ENCODE data around the gene HEATR5A. TPM values are rescaled to one million over a fixed set of nuclear protein-coding genes. Genes with fewer than 3 reads are reported as not detected.
"Not testable (repeated sequence)": the region's sequence is repeated elsewhere in the genome, so short reads cannot be mapped to it uniquely, and the experiment has no call there.

The HEATR5A gene
- total RNA-seq = 10 to 100 TPM; 22.9 to 32.0 (median 25.8) TPM

GRCh38 chr14:31420319-31421111 lies at the start of gene HEATR5A:
TSS of gene HEATR5A (minus strand) at chr14:31420550. CDS start at chr14:31402975, 17,575 bp downstream.
- no peaks in the 10 kb centered on the region for H3K27me3 ChIP-seq
- peak within 1 kb of the TSS; percentile 45 to 93 (median 88) for H3K27ac ChIP-seq
- H3K4me1 ChIP-seq = peaks cover 0 to 45% (median 7%) of the 10 kb centered on the region in 4 donors
- TF ChIP-seq EP300 (IDR thresholded peaks at IDR 0.05) (peak in 1 of 2 donors; percentile 96), POLR2A (IDR thresholded peaks at IDR 0.05) (peak; percentile 96)
- TF ChIP-seq, protein P1, sequence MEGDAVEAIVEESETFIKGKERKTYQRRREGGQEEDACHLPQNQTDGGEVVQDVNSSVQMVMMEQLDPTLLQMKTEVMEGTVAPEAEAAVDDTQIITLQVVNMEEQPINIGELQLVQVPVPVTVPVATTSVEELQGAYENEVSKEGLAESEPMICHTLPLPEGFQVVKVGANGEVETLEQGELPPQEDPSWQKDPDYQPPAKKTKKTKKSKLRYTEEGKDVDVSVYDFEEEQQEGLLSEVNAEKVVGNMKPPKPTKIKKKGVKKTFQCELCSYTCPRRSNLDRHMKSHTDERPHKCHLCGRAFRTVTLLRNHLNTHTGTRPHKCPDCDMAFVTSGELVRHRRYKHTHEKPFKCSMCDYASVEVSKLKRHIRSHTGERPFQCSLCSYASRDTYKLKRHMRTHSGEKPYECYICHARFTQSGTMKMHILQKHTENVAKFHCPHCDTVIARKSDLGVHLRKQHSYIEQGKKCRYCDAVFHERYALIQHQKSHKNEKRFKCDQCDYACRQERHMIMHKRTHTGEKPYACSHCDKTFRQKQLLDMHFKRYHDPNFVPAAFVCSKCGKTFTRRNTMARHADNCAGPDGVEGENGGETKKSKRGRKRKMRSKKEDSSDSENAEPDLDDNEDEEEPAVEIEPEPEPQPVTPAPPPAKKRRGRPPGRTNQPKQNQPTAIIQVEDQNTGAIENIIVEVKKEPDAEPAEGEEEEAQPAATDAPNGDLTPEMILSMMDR (IDR thresholded peaks at IDR 0.05) = peak; percentile 15 to 61 (median 33)
- H3K36me3 ChIP-seq = no peaks in the 10 kb centered on the region
- no peaks in the 10 kb centered on the region for H3K9me3 ChIP-seq
- H3K4me3 ChIP-seq = peak within 1 kb of the TSS; percentile 86 to 97 (median 94)
- 3 to 4% methylated on average over 49 to 56 of the region's 56 CpGs for WGBS, 2 donors
- peak; percentile 86 to 88 for DNase-seq (ENCODE audit: low spot score in 2 of 2)

DNA sequence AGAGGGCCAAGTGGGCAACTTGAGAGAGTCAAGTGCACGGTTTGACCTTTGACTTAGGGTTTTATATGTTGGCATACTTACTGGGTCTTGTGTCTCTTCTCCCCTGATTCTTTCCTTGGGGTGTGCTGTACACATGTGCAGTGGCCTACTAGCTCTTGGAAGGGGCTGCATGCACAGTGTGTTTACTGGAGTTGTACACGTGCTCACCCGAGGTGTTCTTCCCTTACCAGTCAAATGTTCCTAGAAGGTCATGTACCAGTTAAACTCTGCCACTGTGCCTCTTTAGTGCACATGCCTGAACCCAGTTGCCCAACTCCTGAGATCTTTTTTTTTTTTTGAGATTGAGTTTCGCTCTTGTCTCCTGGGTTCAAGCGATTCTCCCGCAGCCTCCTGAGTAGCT lies 46.2 kb upstream of the HEATR5A start:
- Histone ChIP-seq H3K4me3 (no peak overlapping the region), H3K36me3 (no peaks in the 10 kb centered on the region), H3K27ac (no peak overlapping the region), H3K27me3 (no peaks in the 10 kb centered on the region), H3K4me1 (no peaks in the 10 kb centered on the region), H3K9me3 (no peaks in the 10 kb centered on the region)
- WGBS, 2 donors = 82 to 83% methylated on average over 6 of the region's 6 CpGs
- no peak for DNase-seq (ENCODE audit: low spot score in 2 of 2)
- no peak for TF ChIP-seq POLR2A (IDR thresholded peaks at IDR 0.05)
- TF ChIP-seq, protein P1 (IDR thresholded peaks at IDR 0.05) = no peak
- TF ChIP-seq EP300 (IDR thresholded peaks at IDR 0.05) = no peak

DNA sequence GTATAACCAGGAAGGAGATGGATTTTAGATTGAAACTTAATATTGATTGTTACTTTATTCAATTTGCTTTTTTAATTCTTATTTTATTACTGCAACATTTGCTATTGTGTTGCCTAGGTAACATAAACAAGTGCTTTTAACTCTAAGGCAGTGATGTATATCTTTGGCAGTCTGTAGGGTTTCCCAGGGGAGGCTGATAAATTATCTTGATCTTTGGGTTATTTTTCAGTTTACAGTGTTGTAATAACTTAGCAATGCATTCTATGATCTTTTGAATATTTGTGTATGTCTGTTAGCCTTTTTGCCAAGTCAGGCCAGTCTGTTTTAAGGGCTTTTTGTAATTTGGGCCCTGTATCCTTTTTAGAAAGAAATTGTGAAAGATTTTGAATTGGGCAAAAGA lies 44.8 kb upstream of the HEATR5A start:
- no peaks in the 10 kb centered on the region for H3K4me1 ChIP-seq
- H3K4me3 ChIP-seq = no peak overlapping the region
- DNase-seq (ENCODE audit: low spot score in 2 of 2) = no peak
- no peak for TF ChIP-seq EP300 (IDR thresholded peaks at IDR 0.05)
- no peaks in the 10 kb centered on the region for H3K27me3 ChIP-seq
- no peaks in the 10 kb centered on the region for H3K36me3 ChIP-seq
- H3K9me3 ChIP-seq = no peaks in the 10 kb centered on the region
- no peak overlapping the region for H3K27ac ChIP-seq

DNA sequence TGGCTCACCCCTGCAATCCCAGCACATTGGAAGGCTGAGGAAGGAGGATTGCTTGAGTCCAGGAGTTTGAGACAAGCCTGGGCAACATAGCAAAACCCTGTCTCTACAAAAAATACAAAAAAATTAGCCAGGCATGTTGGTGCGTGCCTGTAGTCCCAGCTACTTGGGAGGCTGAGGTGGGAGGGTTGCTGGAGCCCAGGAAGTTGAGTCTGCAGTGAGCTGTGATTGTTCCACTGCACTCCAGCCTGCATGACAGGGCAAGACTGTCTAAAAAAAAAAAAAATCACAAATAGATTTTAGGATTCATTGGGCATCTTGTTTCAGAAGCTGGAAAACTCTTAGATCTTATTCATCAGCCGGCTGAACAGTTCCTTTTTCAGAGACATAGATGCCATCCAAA lies 42.1 kb upstream of the HEATR5A start:
- 67 to 71% methylated on average over 2 of the region's 2 CpGs for WGBS, 2 donors
- not testable (repeated sequence) for H3K27ac ChIP-seq; H3K4me1 ChIP-seq; H3K27me3 ChIP-seq; H3K36me3 ChIP-seq; H3K9me3 ChIP-seq; DNase-seq (ENCODE audit: low spot score in 2 of 2); H3K4me3 ChIP-seq

- peaks cover 0 to 7% (median 0%) of the 10 kb centered on the region in 4 donors for H3K4me1 ChIP-seq
- no peaks in the 10 kb centered on the region for H3K27me3 ChIP-seq
- H3K27ac ChIP-seq = no peak overlapping the region
- H3K9me3 ChIP-seq = no peaks in the 10 kb centered on the region
- TF ChIP-seq EP300 (IDR thresholded peaks at IDR 0.05) (no peak), POLR2A (IDR thresholded peaks at IDR 0.05) (no peak)
- TF ChIP-seq, protein P1 (IDR thresholded peaks at IDR 0.05) = no peak
- H3K4me3 ChIP-seq = no peak overlapping the region
- DNase-seq (ENCODE audit: low spot score in 2 of 2) = no peak
- no peaks in the 10 kb centered on the region for H3K36me3 ChIP-seq
- 91 to 92% methylated on average over 3 of the region's 3 CpGs for WGBS, 2 donors
Observed at GRCh38 chr14:31461545-31461944, 41.2 kb upstream of the HEATR5A start.

Measured in tibial nerve (tissue), 4 donors.